ENCODE data around the gene UCHL5.
"Not testable (repeated sequence)": the region's sequence is repeated elsewhere in the genome, so short reads cannot be mapped to it uniquely, and the experiment has no call there.

The UCHL5 gene

GRCh38 chr1:192980856-192981255, 78.3 kb downstream of the UCHL5 start:
- no peak for DNase-seq (ENCODE audit: extremely low read depth, insufficient read length)
- Histone ChIP-seq H3K4me3 (replicated peaks; ENCODE audit: low read depth, low read length) (no peak overlapping the region), H3K36me3 (ENCODE audit: control insufficient read depth, insufficient read depth, low read length) (no peaks in the 10 kb centered on the region), H3K27me3 (replicated peaks; ENCODE audit: control insufficient read depth, insufficient read depth, low read length) (no peaks in the 10 kb centered on the region)
- TF ChIP-seq, protein P1, sequence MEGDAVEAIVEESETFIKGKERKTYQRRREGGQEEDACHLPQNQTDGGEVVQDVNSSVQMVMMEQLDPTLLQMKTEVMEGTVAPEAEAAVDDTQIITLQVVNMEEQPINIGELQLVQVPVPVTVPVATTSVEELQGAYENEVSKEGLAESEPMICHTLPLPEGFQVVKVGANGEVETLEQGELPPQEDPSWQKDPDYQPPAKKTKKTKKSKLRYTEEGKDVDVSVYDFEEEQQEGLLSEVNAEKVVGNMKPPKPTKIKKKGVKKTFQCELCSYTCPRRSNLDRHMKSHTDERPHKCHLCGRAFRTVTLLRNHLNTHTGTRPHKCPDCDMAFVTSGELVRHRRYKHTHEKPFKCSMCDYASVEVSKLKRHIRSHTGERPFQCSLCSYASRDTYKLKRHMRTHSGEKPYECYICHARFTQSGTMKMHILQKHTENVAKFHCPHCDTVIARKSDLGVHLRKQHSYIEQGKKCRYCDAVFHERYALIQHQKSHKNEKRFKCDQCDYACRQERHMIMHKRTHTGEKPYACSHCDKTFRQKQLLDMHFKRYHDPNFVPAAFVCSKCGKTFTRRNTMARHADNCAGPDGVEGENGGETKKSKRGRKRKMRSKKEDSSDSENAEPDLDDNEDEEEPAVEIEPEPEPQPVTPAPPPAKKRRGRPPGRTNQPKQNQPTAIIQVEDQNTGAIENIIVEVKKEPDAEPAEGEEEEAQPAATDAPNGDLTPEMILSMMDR (IDR thresholded peaks at IDR 0.05; ENCODE audit: insufficient read depth, low read length, poor library complexity, severe bottlenecking), result no peak

GRCh38 chr1:192980334-192980733, 78.8 kb downstream of the UCHL5 start:
- DNase-seq (ENCODE audit: extremely low read depth, insufficient read length); H3K4me3 ChIP-seq (replicated peaks; ENCODE audit: low read depth, low read length); H3K36me3 ChIP-seq (ENCODE audit: control insufficient read depth, insufficient read depth, low read length); H3K27me3 ChIP-seq (replicated peaks; ENCODE audit: control insufficient read depth, insufficient read depth, low read length): not testable (repeated sequence)

DNA sequence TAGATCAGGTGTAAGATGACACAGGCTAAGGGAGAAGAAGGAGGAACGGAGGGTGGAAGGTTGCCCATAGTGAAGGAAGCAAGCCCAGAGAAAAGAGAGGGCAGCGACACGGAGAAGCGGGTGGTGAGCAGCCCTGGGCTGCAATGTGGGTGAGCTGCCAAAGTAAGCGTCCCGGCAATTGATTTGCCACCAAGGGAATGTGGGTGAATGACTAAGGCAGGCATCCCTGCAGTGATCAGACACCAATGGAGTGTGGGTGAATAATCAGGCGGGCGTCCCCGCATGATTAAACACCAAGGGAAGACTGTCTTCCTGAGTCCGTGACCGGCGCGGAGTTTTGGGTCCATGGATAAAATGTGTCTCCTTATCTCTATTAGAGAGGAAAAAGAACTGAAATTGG, 79.6 kb downstream of the UCHL5 start:
- TF ChIP-seq, protein P1 (IDR thresholded peaks at IDR 0.05; ENCODE audit: insufficient read depth, low read length, poor library complexity, severe bottlenecking), result no peak
- Histone ChIP-seq H3K27me3 (replicated peaks; ENCODE audit: control insufficient read depth, insufficient read depth, low read length) (no peaks in the 10 kb centered on the region), H3K4me3 (replicated peaks; ENCODE audit: low read depth, low read length) (no peak overlapping the region), H3K36me3 (ENCODE audit: control insufficient read depth, insufficient read depth, low read length) (no peaks in the 10 kb centered on the region)
- no peak for DNase-seq (ENCODE audit: extremely low read depth, insufficient read length)

GRCh38 chr1:192978195-192978710, 80.9 kb downstream of the UCHL5 start:
- no peak for DNase-seq (ENCODE audit: extremely low read depth, insufficient read length)
- no peaks in the 10 kb centered on the region for H3K27me3 ChIP-seq (replicated peaks; ENCODE audit: control insufficient read depth, insufficient read depth, low read length)
- TF ChIP-seq, protein P1 (IDR thresholded peaks at IDR 0.05; ENCODE audit: insufficient read depth, low read length, poor library complexity, severe bottlenecking), result no peak
- H3K36me3 ChIP-seq (ENCODE audit: control insufficient read depth, insufficient read depth, low read length), result no peaks in the 10 kb centered on the region
- H3K4me3 ChIP-seq (replicated peaks; ENCODE audit: low read depth, low read length), result no peak overlapping the region

- TF ChIP-seq, protein P1 (IDR thresholded peaks at IDR 0.05; ENCODE audit: insufficient read depth, low read length, poor library complexity, severe bottlenecking), result no peak
- no peak for DNase-seq (ENCODE audit: extremely low read depth, insufficient read length)
- H3K36me3 ChIP-seq (ENCODE audit: control insufficient read depth, insufficient read depth, low read length), result no peaks in the 10 kb centered on the region
- no peak overlapping the region for H3K4me3 ChIP-seq (replicated peaks; ENCODE audit: low read depth, low read length)
- no peaks in the 10 kb centered on the region for H3K27me3 ChIP-seq (replicated peaks; ENCODE audit: control insufficient read depth, insufficient read depth, low read length)
Observed at GRCh38 chr1:192977089-192977706, 82.0 kb downstream of the UCHL5 start.

DNA sequence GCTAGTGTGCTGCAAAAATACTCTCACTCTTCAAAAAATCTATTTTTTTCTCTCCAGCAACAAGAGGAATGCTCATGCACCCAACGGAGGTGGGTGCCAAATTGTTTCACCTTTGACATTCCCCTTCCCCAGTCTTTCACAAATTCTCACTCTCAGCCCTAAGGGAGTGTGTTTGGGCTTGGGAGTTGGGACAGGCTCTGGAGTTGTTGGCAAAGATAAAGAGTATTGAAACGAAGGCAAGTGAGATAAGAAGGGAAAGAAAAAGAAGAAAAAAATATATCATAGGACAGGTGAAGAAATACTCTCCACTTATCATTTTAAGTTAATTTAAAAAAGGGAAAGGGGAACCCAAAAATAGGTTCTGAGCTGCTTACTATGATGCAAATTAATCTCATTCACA, 82.6 kb downstream of the UCHL5 start:
- no peaks in the 10 kb centered on the region for H3K27me3 ChIP-seq (replicated peaks; ENCODE audit: control insufficient read depth, insufficient read depth, low read length)
- H3K36me3 ChIP-seq (ENCODE audit: control insufficient read depth, insufficient read depth, low read length), result no peaks in the 10 kb centered on the region
- TF ChIP-seq, protein P1 (IDR thresholded peaks at IDR 0.05; ENCODE audit: insufficient read depth, low read length, poor library complexity, severe bottlenecking), result no peak
- H3K4me3 ChIP-seq (replicated peaks; ENCODE audit: low read depth, low read length), result no peak overlapping the region
- DNase-seq (ENCODE audit: extremely low read depth, insufficient read length), result no peak
